Activated T-cell treated with anti-CD3 and anti-CD28 coated beads for 24 hours (primary cell): ENCODE results near the gene CLEC16A.
"Not testable (repeated sequence)": the region's sequence is repeated elsewhere in the genome, so short reads cannot be mapped to it uniquely, and the experiment has no call there.

Source experiments
- DNase-seq: peaks from one replicate; pipeline ENCODE4 v3.0.0-alpha.2; 2020; ENCODE audit warnings: low read depth

Gene CLEC16A

GRCh38 chr16:10944249-10945064 is at the start of gene CLEC16A:
Gene CLEC16A (plus strand): TSS chr16:10944564. CDS start chr16:10944718, 154 bp downstream.
- DNase-seq, result peak; percentile 95

GRCh38 chr16:10895053-10895946 is 49.1 kb upstream of the CLEC16A start:
- DNase-seq, result no peak

GRCh38 chr16:10896165-10896564 is 48.2 kb upstream of the CLEC16A start:
- DNase-seq, result no peak

GRCh38 chr16:10896723-10897122 is 47.6 kb upstream of the CLEC16A start:
- no peak for DNase-seq

GRCh38 chr16:10897134-10897533 is 47.2 kb upstream of the CLEC16A start:
- DNase-seq, result no peak

GRCh38 chr16:10902999-10903398 is 41.4 kb upstream of the CLEC16A start:
- DNase-seq, result no peak

GRCh38 chr16:10906482-10906881 is 37.9 kb upstream of the CLEC16A start:
- DNase-seq, result no peak

GRCh38 chr16:10906914-10907756 is 37.2 kb upstream of the CLEC16A start:
- DNase-seq, result no peak

- DNase-seq, result no peak
Measured at GRCh38 chr16:10907757-10908045, 36.7 kb upstream of the CLEC16A start.

GRCh38 chr16:10911267-10911666 is 33.1 kb upstream of the CLEC16A start:
- DNase-seq, result no peak

GRCh38 chr16:10916534-10916933 is 27.8 kb upstream of the CLEC16A start:
- DNase-seq, result no peak

- DNase-seq, result peak; percentile 77
Measured at GRCh38 chr16:10918294-10919002, 25.9 kb upstream of the CLEC16A start.

- DNase-seq, result no peak
Measured at GRCh38 chr16:10919003-10919351, 25.4 kb upstream of the CLEC16A start.

- DNase-seq, result no peak
Measured at GRCh38 chr16:10920726-10921427, 23.5 kb upstream of the CLEC16A start.

- no peak for DNase-seq
Measured at GRCh38 chr16:10921536-10922327, 22.6 kb upstream of the CLEC16A start.

GRCh38 chr16:10922328-10923145 is 21.8 kb upstream of the CLEC16A start:
- no peak for DNase-seq

- no peak for DNase-seq
Measured at GRCh38 chr16:10923146-10923649, 21.2 kb upstream of the CLEC16A start.

- DNase-seq, result no peak
Measured at GRCh38 chr16:10923650-10924214, 20.6 kb upstream of the CLEC16A start.

- not testable (repeated sequence) for DNase-seq
Measured at GRCh38 chr16:10925285-10925684, 19.1 kb upstream of the CLEC16A start.
